CD4-positive, alpha-beta T cell treated with Interleukin-4 for 1 hour (primary cell): ENCODE data around the gene OAS2.
A peak's percentile ranks its signal among the peaks of the same experiment; 100 is the strongest.

Source experiments
- DNase-seq, 2 donors: peaks; one replicate each; pipeline ENCODE4 v3.0.0-alpha.2; 2020 to 2022

OAS2 gene, protein sequence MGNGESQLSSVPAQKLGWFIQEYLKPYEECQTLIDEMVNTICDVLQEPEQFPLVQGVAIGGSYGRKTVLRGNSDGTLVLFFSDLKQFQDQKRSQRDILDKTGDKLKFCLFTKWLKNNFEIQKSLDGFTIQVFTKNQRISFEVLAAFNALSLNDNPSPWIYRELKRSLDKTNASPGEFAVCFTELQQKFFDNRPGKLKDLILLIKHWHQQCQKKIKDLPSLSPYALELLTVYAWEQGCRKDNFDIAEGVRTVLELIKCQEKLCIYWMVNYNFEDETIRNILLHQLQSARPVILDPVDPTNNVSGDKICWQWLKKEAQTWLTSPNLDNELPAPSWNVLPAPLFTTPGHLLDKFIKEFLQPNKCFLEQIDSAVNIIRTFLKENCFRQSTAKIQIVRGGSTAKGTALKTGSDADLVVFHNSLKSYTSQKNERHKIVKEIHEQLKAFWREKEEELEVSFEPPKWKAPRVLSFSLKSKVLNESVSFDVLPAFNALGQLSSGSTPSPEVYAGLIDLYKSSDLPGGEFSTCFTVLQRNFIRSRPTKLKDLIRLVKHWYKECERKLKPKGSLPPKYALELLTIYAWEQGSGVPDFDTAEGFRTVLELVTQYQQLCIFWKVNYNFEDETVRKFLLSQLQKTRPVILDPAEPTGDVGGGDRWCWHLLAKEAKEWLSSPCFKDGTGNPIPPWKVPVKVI

GRCh38 chr12:112978163-112979040 is at the start of gene OAS2:
Gene OAS2 (plus strand): TSS chr12:112978519. CDS start chr12:112978609, 90 bp downstream.
- DNase-seq = peak; percentile 83 to 86

- no peak for DNase-seq
Measured at GRCh38 chr12:112928978-112929377, 49.3 kb upstream of the OAS2 start.

DNA sequence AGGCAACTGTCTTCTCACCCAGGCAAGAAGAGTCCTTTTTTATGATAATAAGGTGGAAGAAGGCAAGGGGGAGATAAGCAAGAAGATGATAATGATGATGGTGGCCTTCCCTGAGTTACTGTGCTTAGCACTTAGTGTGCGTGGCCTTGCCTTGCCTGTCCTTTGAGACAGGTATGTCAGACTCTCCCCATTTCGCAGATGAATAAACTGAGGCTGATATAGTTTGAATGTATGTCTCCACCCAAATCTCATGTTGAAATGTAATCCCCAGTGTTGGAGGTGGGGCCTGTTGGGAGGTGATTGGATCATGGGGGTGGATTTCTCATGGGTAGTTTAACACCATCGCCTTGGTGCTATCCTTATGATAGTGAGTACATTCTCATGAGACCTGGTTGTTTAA is 48.6 kb upstream of the OAS2 start:
- no peak for DNase-seq

DNA sequence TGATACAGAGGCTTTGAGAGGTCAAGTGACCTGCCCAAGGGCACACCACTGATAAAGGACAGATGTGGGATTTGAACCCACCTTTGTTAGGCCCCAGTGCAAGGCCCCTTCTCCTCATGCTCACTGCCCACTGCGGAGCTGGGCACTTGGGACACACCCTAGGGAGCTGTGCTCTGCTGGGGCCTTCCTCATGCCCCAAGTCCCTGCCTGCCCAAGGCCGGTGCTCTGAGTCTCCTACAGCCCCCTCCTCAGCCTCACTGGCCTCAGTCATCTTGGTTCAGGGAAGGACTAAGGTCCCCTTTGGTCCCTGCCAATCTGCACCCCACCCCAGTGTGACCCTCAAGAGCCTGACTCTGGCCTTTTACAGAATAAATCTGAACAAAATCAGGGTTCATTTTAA is 48.0 kb upstream of the OAS2 start:
- DNase-seq = no peak

DNA sequence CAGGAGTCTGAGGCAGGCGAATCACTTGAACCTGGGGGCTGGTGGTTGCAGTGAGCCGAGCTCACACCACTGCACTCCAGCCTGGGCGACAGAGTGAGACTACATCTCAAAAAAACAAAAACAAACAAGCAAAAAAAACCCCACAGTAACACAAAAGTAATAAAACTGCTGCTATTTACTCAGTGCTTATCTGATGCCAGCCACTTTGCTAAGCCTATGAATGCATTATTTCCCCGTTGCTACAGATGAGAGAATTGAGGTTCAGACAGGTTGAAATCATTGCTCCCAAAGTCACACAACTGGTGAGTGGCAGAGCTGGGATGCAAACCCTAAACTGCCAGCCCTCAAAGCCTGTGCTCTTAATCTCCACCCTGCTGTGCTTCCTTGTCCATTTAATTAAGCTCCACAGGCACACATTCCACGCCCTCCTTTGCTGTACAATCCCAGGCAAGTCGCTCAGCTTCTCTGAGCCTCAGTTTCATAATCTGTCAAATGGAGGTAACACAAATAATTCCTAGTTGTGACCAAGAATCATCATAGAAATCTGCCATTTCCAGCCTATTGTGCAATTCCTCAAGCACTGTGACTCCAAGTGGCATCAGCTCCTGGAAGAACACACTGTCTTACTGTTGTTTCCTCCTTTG is 45.7 kb upstream of the OAS2 start:
- no peak for DNase-seq

- no peak for DNase-seq
Measured at GRCh38 chr12:112933129-112933505, 45.2 kb upstream of the OAS2 start.

DNA sequence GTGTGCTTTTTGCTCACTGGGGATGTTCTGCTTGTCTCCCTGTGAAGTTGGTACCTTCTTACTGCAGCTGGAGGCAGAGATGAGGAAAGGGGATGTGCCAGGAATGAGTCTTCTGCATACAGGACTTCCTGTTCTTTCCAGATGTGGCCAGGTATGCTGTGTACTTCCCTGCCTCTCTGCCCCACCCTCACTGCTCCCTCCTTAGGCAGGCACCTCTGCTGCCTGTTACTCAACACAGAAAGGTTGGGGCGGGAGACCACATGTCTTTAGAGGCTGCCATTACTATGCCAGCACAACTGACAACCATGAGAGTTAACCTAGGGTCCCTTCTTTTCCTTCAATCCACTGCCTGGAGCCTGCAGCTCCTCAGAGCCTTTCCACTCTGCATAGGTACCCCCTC is 42.1 kb upstream of the OAS2 start:
- no peak for DNase-seq

- DNase-seq = no peak
Measured at GRCh38 chr12:112936927-112937326, 41.4 kb upstream of the OAS2 start.

DNA sequence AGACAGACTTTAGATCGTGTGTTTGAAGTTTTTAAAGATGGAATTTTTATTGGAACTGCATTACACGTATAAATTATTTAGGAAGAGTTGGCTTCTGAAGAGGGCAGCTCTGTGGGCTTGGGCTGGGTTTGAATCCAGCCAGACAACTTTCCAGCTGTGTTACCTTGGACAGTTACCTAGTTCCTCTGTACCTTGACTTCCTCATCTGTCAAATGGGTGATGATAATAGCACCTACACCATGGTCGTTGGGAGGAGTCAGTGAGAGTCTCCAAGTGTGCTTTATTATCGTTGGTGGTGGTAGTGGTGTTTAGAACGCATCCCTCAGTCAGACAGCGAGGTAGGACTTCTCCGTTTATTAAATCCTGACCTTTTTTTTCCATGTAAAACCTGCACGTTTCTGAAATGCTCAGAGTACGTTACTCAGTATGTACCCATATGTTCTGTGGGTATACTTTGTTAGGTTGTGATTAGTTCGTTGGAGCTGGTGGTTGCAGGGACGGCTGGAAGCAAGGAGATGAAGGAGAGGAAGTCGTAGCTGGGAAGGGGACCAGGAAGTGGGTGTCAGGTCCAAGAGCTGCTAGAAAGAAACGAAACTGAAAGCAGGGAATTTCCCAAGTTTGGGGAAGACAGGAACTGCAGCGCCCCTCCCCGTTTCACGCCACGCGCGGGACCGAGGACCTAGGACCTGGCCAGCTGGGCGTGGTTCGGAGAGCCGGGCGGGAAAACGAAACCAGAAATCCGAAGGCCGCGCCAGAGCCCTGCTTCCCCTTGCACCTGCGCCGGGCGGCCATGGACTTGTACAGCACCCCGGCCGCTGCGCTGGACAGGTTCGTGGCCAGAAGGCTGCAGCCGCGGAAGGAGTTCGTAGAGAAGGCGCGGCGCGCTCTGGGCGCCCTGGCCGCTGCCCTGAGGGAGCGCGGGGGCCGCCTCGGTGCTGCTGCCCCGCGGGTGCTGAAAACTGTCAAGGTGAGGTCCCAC is 40.3 kb upstream of the OAS2 start, which contains the start of gene OAS3:
TSS of gene OAS3 (plus strand) at position 734 of the 979 bp plus-strand sequence. CDS start at position 791, 57 bp downstream.
- peak; percentile 78 to 87 for DNase-seq

GRCh38 chr12:112938751-112939150 is 39.6 kb upstream of the OAS2 start:
- no peak for DNase-seq

DNA sequence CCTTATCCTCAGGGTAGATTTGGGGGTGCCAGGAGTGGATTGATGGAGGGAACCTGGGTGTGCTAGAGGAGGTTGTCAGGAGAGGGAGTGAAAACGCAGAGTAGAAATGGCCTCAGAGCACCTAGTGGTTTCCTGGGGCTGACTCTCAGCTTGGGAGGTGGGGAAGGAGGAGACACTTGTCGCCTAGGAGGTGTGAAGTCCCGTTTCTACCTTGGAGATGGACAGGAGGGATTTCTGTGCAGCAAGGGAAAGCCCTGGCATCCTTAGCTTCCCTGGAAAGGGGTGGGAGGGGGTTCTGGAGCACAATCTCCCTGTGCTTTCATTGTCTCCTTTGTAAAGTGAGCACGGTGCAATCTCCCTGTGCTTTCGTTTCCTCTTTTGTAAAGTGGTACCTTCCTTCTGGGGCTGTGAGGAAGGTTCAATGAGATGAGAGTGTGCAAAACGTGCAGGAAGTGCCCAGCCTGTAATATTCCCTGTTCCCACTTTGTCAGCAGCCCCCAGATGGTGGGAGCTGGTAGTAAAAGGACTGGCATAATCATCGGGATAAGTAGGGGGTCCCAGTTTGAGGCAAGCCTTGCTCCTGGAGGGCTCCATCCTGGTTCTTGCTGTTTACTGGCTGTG is 38.4 kb upstream of the OAS2 start:
- no peak for DNase-seq

- DNase-seq = no peak
Measured at GRCh38 chr12:112941528-112942335, 36.6 kb upstream of the OAS2 start.

DNA sequence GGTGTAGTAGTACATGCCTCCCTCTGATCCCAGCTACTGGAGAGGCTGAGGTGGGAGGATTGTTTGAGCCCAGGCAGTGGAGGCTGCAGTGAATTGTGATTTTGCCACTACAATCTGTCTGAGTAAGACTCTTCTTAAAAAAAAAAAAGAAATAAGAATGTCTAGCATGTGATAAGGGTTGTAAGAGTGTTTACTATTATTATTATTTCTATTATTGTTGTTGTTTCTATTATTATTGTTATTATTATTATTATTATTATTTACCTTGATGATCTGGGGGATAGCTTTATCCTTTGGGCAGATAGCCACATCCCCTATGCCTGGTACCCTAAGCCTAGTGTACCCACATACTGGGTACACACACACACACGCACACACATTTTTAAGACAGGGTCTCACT is 35.7 kb upstream of the OAS2 start:
- no peak for DNase-seq

GRCh38 chr12:112944024-112944690 is 34.2 kb upstream of the OAS2 start:
- DNase-seq = no peak

- no peak for DNase-seq
Measured at GRCh38 chr12:112945515-112945914, 32.8 kb upstream of the OAS2 start.

DNA sequence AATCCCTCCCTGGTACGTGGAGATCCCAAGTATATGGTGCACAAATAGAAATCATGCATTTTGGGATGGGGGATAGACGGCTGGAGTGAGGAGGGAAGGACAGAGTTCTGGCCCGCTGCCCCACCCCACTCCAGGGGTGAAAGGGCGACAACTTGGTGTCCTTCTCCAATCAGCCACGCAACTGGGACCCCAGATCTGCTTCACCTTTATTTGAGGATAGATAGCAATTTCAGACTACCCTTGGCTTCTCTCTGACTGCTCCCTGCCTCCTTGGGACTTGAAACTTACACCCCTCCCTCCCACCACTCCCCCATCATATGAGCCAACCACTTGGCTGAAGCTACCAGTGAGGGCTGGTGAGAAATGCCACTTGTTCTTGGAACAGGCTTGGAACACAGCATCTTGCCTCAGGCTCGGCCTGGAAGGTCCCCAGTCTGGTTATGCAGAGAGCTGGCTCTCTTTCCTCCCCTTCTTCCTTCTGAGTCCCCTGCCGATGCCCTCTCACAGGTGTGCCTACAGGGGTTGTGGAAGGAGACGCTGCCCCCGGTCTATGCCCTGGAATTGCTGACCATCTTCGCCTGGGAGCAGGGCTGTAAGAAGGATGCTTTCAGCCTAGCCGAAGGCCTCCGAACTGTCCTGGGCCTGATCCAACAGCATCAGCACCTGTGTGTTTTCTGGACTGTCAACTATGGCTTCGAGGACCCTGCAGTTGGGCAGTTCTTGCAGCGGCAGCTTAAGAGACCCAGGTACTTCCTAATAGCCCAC is 31.9 kb upstream of the OAS2 start:
- no peak for DNase-seq

DNA sequence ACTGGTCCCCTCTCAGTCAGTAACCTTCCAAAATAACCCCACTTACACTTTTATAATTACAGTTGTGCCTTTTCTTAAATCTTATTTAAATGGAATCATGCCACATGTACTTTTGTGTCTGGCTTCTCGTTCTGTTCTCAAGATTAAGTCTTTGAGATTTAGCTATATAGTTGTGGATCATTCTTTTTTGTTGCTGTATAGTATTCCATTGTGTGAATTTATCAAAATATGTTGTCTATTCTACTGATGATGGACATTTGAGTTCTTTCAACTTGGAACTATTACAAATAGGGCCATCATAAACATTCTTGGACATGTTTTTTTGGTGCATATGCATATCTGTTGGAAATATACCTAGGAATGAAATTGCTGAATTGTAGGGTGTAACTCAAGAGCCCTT is 31.0 kb upstream of the OAS2 start:
- DNase-seq = no peak

DNA sequence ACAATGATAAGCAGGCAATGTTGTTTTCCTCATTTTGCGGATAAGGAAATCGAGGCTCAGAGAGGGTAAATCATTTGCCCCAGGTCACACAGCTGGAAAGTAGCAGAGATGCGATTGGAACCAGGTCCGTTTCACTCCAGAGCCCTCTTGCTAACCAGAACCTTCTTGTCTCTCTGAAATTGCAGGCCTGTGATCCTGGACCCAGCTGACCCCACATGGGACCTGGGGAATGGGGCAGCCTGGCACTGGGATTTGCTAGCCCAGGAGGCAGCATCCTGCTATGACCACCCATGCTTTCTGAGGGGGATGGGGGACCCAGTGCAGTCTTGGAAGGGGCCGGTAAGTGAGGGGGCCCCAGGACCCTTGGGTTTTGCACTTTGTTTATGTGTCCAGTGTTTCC is 30.6 kb upstream of the OAS2 start:
- DNase-seq = no peak

DNA sequence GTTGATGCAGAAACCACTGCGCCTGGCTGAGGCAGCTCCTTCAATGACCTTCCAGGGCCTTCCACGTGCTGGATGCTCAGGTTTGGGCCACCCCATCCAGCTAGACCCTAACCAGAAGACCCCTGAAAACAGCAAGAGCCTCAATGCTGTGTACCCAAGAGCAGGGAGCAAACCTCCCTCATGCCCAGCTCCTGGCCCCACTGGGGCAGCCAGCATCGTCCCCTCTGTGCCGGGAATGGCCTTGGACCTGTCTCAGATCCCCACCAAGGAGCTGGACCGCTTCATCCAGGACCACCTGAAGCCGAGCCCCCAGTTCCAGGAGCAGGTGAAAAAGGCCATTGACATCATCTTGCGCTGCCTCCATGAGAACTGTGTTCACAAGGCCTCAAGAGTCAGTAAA is 29.5 kb upstream of the OAS2 start:
- DNase-seq = no peak
